GM23338 (cell line): ENCODE results near the gene KSR2. TPM values are rescaled to one million over a fixed set of nuclear protein-coding genes. Genes with fewer than 3 reads are reported as not detected.

Experiments
- ATAC-seq: fragments of 200-7000 bp; cut with Tn5 transposase; 3 replicates; pipeline ENCODE4 v1.9.1; 2020
- DNase-seq: peaks from one replicate; pipeline ENCODE4 v3.0.0-alpha.2; 2015; ENCODE audit warnings: low spot score
- H2AFZ ChIP-seq: fragments of 200-600 bp; sonication (generic); 2 replicates; pipeline ENCODE4 v1.8.0; 2016; ENCODE audit warnings: antibody characterized with exemption, mild to moderate bottlenecking, moderate library complexity
- H3F3A ChIP-seq: fragments of 200-600 bp; sonication (generic); replicated peaks from 2 replicates; pipeline ENCODE4 v1.8.0; 2017; ENCODE audit warnings: antibody characterized with exemption, mixed run types, low read depth
- H3K27ac ChIP-seq: fragments of 200-600 bp; sonication (generic); 2 replicates; pipeline ENCODE4 v1.6.1; 2016; ENCODE audit warnings: low read depth
- H3K27me3 ChIP-seq: fragments of 200-600 bp; sonication (generic); 2 replicates; pipeline ENCODE4 v1.8.0; 2016; ENCODE audit warnings: mild to moderate bottlenecking, mixed run types, moderate library complexity; ENCODE audit not compliant: insufficient read depth
- H3K36me3 ChIP-seq: fragments of 200-600 bp; sonication (generic); 2 replicates; pipeline ENCODE4 v1.8.0; 2016; ENCODE audit warnings: mild to moderate bottlenecking; ENCODE audit not compliant: insufficient read depth
- H3K4me1 ChIP-seq: fragments of 200-600 bp; sonication (generic); 2 replicates; pipeline ENCODE4 v1.8.0; 2016; ENCODE audit warnings: mild to moderate bottlenecking, moderate library complexity; ENCODE audit not compliant: insufficient read depth
- H3K4me2 ChIP-seq: fragments of 200-600 bp; sonication (generic); 2 replicates; pipeline ENCODE4 v1.7.1; 2017; ENCODE audit warnings: mixed run types
- H3K4me3 ChIP-seq: fragments of 200-600 bp; sonication (generic); 2 replicates; pipeline ENCODE4 v1.6.1; 2016; ENCODE audit warnings: mixed run types
- H3K79me2 ChIP-seq: fragments of 200-600 bp; sonication (generic); replicated peaks from 2 replicates; pipeline ENCODE4 v1.8.0; 2017; ENCODE audit warnings: mild to moderate bottlenecking; ENCODE audit not compliant: insufficient read depth
- H3K9me2 ChIP-seq: fragments of 200-600 bp; sonication (generic); 2 replicates; pipeline ENCODE4 v1.8.0; 2017; ENCODE audit not compliant: insufficient read depth
- H4K20me1 ChIP-seq: fragments of 200-600 bp; sonication (generic); replicated peaks from 2 replicates; pipeline ENCODE4 v1.8.0; 2017; ENCODE audit warnings: mild to moderate bottlenecking; ENCODE audit not compliant: insufficient read depth
- H3K27ac Mint-ChIP-seq: 2 replicates; pipeline ENCODE4 v1.8.0; 2020; ENCODE audit warnings: inconsistent platforms, mild to moderate bottlenecking, moderate library complexity, mixed read lengths
- H3K27me3 Mint-ChIP-seq: 3 replicates; pipeline ENCODE4 v1.8.0; 2022; ENCODE audit warnings: low read depth, mild to moderate bottlenecking, moderate library complexity, mixed read lengths, inconsistent platforms; ENCODE audit not compliant: insufficient read depth, poor library complexity
- H3K36me3 Mint-ChIP-seq: 3 replicates; pipeline ENCODE4 v1.8.0; 2021; ENCODE audit warnings: low read depth, mild to moderate bottlenecking, inconsistent platforms, moderate library complexity, mixed read lengths
- H3K4me1 Mint-ChIP-seq: 3 replicates; pipeline ENCODE4 v1.8.0; 2020; ENCODE audit warnings: mild to moderate bottlenecking, inconsistent platforms, mixed read lengths
- H3K4me3 Mint-ChIP-seq: 3 replicates; pipeline ENCODE4 v1.8.0; 2021; ENCODE audit warnings: moderate library complexity, mild to moderate bottlenecking, inconsistent platforms, mixed read lengths
- H3K9me3 Mint-ChIP-seq: 3 replicates; pipeline ENCODE4 v1.8.0; 2020; ENCODE audit warnings: moderate library complexity, mild to moderate bottlenecking, inconsistent platforms, mixed read lengths
- CTCF ChIP-seq, 2 experiments: fragments of 200-600 bp in 1 of 2; sonication (generic) in 1 of 2; conservative IDR thresholded peaks; 2 replicates each; pipeline versions ENCODE4 v1.5.1 to v1.6.1; 2016 to 2017; ENCODE audit warnings: antibody characterized with exemption in 2 of 2, low read depth in 2 of 2, mild to moderate bottlenecking in 2 of 2, moderate library complexity in 1 of 2
- ETS1 ChIP-seq: IDR thresholded peaks from 2 replicates; pipeline ENCODE4 v1.6.1; 2016; ENCODE audit warnings: antibody characterized with exemption
- EZH2 ChIP-seq: fragments of 200-600 bp; sonication (generic); IDR thresholded peaks from one replicate; pipeline ENCODE4 v1.8.0; 2017; ENCODE audit warnings: antibody characterized with exemption, mild to moderate bottlenecking, low read depth; ENCODE audit not compliant: unreplicated experiment
- EZH2phosphoT487 ChIP-seq: fragments of 200-600 bp; sonication (generic); IDR thresholded peaks from one replicate; pipeline ENCODE4 v1.8.1; 2018; ENCODE audit warnings: antibody characterized with exemption; ENCODE audit not compliant: unreplicated experiment
- NANOG ChIP-seq: IDR thresholded peaks from 2 replicates; pipeline ENCODE4 v1.6.1; 2016; ENCODE audit warnings: antibody characterized with exemption, borderline replicate concordance
- REST ChIP-seq: IDR thresholded peaks from one replicate; pipeline ENCODE4 v1.6.1; 2018; ENCODE audit warnings: antibody characterized with exemption; ENCODE audit not compliant: unreplicated experiment
- STAT1 ChIP-seq: IDR thresholded peaks from one replicate; pipeline ENCODE4 v1.6.1; 2016; ENCODE audit warnings: antibody characterized with exemption; ENCODE audit not compliant: unreplicated experiment
- ZNF114 ChIP-seq: fragments of 250-450 bp; sonication (Bioruptor Pico); IDR thresholded peaks from 2 replicates; pipeline ENCODE4 v1.5.0; 2020; ENCODE audit warnings: mild to moderate bottlenecking, moderate library complexity
- ZNF331 ChIP-seq: fragments of 250-450 bp; sonication (Bioruptor Pico); IDR thresholded peaks from 2 replicates; pipeline ENCODE4 v1.5.0; 2020; ENCODE audit warnings: low read depth, mild to moderate bottlenecking, moderate library complexity
- ZNF462 ChIP-seq: fragments of 250-450 bp; sonication (Bioruptor Pico); IDR thresholded peaks from 2 replicates; pipeline ENCODE4 v1.5.0; 2020; ENCODE audit warnings: mild to moderate bottlenecking, moderate library complexity
- polyA plus RNA-seq: library from polyadenylated mRNA; unstranded; fragments of >200 nt; fragmentation: Nextera tagmentation; extraction: Ambion mirVana; gene quantifications from 2 replicates; pipeline ENCODE4 v1.2.1, GENCODE V29; 2016
- total RNA-seq: library from RNA; depleted of rRNA; stranded (reverse); fragments of >200 nt; shearing (Covaris generic); gene quantifications from 2 replicates; pipeline ENCODE4 v1.2.3, GENCODE V29; 2014

Gene KSR2
- total and polyA plus RNA-seq, 2 experiments from 2014 or later, result 1.1 to 2.7 TPM

GRCh38 chr12:117530796-117531195 is 438.0 kb downstream of the KSR2 start:
- no peak overlapping the region for H3K4me3 ChIP-seq
- no peak overlapping the region for H3K4me2 ChIP-seq
- H3K9me2 ChIP-seq, result no peaks in the 10 kb centered on the region
- H3K4me1 ChIP-seq, result no peaks in the 10 kb centered on the region
- Mint-ChIP-seq H3K9me3 (no peaks in the 10 kb centered on the region), H3K36me3 (peaks cover 3% of the 10 kb centered on the region; the same call in 1 of the 3 replicates), H3K27ac (no peak overlapping the region), H3K4me1 (no peaks in the 10 kb centered on the region), H3K27me3 (peaks cover 5% of the 10 kb centered on the region), H3K4me3 (no peak overlapping the region)
- DNase-seq, result no peak
- H3K79me2 ChIP-seq, result no peaks in the 10 kb centered on the region
- H4K20me1 ChIP-seq, result no peaks in the 10 kb centered on the region
- no peak for TF ChIP-seq EZH2phosphoT487
- TF ChIP-seq ZNF331 (CRISPR knock-in tag), result no peak
- TF ChIP-seq NANOG, result no peak
- TF ChIP-seq EZH2, result no peak
- no peak for TF ChIP-seq REST
- no peak for TF ChIP-seq CTCF (conservative IDR thresholded peaks at IDR 0.05; ENCODE audit: low read depth in 2 of 2)
- TF ChIP-seq STAT1, result no peak
- no peak for TF ChIP-seq ZNF114 (CRISPR knock-in tag)
- H3F3A ChIP-seq, result no peaks in the 10 kb centered on the region
- H3K36me3 ChIP-seq, result no peaks in the 10 kb centered on the region
- no peaks in the 10 kb centered on the region for H3K27me3 ChIP-seq
- no peak overlapping the region for H2AFZ ChIP-seq
- ATAC-seq, result no peak
- H3K27ac ChIP-seq, result no peak overlapping the region

- no peak overlapping the region for H3K27ac Mint-ChIP-seq
- Histone ChIP-seq H3K4me2 (no peak overlapping the region), H3K36me3 (no peaks in the 10 kb centered on the region), H2AFZ (no peak overlapping the region), H3K4me1 (no peaks in the 10 kb centered on the region), H3K27me3 (no peaks in the 10 kb centered on the region), H4K20me1 (no peaks in the 10 kb centered on the region; the same call in 1 of the 2 replicates), H3K9me2 (no peaks in the 10 kb centered on the region), H3F3A (no peaks in the 10 kb centered on the region), H3K27ac (no peak overlapping the region), H3K79me2 (no peaks in the 10 kb centered on the region), H3K4me3 (no peak overlapping the region)
- H3K9me3 Mint-ChIP-seq, result no peaks in the 10 kb centered on the region
- no peaks in the 10 kb centered on the region for H3K4me1 Mint-ChIP-seq
- peaks cover 5% of the 10 kb centered on the region for H3K27me3 Mint-ChIP-seq
- no peak for DNase-seq
- no peak for ATAC-seq
- peaks cover 3% of the 10 kb centered on the region; the same call in 1 of the 3 replicates for H3K36me3 Mint-ChIP-seq
- H3K4me3 Mint-ChIP-seq, result no peak overlapping the region
- TF ChIP-seq ZNF462 (CRISPR knock-in tag) (no peak), STAT1 (no peak), ETS1 (no peak), NANOG (no peak)
Measured at GRCh38 chr12:117528538-117528937, 440.3 kb downstream of the KSR2 start.
